G401 (cell line): ENCODE data around the gene MANBA. TPM values are rescaled to one million over a fixed set of nuclear protein-coding genes. Genes with fewer than 3 reads are reported as not detected.
"Not testable (repeated sequence)": the region's sequence is repeated elsewhere in the genome, so short reads cannot be mapped to it uniquely, and the experiment has no call there.

Source experiments
- DNase-seq: peaks from one replicate; pipeline ENCODE4 v3.0.0-alpha.2; 2015; ENCODE audit warnings: low spot score
- in situ Hi-C: cut with HindIII; loops from 2 replicates; pipeline ENCODE4 v1.10.0; 2016; ENCODE audit warnings: low sequenced_read_pairs, mixed read lengths
- total RNA-seq: library from RNA; depleted of rRNA; stranded (reverse); fragments of >200 nt; shearing (Covaris generic); gene quantifications from 2 replicates; pipeline ENCODE4 v1.2.3, GENCODE V29; 2014

The MANBA gene
- total RNA-seq, 1 experiment from 2014 or later = 12.8 TPM

DNA sequence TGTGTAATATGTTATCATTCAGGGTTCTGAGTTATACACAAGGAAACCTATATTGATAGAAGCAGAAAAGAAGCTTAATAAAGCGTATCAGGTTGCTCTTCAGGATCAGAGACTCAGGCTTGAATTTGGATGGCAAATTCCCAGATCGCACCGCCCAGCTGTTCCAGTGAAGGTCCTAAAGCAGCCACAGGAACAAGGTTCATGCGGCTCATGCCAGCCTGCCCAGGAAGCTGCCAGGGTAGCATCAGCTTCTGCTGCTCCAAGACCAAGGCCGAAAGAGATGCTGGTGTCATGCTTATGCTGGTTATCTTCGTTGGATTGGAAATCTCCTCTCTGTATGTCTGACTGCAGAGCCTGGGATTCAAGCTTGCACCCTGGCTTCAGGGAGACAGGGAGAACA lies 127.7 kb downstream of the MANBA start:
- in situ Hi-C loops = no loop called here
- DNase-seq = no peak

DNA sequence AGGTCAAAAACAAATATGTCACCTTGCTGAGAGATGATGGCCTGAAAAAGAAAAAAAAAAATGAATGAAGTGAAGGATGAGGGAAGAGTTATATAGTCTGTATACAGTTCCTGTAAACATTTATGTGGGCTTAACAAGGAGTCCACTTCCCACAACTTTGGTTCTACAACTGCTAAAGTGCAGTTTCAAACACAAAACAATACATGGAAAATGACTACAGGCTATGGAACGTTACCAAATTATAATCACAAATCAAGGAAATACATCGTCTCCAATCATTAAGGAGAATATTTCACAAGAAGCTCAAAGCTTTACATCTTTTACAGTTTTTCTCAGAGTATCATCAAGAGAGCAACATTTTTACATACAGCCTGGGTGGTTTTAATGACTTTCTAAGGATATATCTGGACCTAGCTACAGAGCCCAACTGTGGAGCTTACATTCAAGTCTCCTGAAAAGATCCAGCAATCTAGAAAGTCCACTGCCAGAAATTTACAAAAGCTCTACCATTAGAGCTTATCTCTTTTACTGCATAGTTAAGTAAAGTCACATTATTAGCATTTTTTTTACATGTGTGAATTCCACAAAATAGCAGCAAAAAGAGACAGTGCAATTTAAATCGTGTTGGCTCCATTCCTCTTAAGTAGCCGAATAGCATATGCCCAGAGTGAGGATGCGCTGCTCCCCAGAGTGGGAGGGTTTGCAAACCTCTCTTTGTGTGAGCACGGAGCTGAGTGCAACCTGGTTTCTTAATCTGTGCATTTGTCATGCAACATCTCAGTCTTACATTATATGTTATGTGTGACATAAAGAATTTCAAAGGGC lies 128.3 kb downstream of the MANBA start:
- no peak for DNase-seq

DNA sequence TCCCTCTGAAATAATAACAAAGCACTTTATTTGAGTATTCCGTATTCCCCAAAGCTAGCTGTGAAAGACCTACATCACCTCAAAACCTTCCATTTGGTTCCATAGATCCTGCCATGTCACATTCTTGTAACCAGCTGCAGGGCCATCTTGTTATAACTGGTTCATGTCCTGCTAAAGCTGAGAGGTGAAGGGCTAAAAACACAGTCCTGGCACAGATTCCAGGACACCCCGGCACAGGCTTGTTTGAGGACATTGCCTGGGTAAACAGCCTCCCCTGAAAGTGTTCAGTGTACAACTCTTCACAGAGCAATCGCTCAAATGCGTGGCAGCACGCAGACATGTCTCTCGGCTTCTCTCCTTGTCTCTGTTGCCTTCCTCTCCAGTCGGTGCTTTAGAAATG lies 129.2 kb downstream of the MANBA start:
- in situ Hi-C loops = no loop called here
- no peak for DNase-seq

More for the DNA sequence above, 128.3 kb downstream of the MANBA start:
- in situ Hi-C loops = no loop called here

GRCh38 chr4:102629673-102630072 lies 131.1 kb downstream of the MANBA start:
- in situ Hi-C loops = loop anchor here (10.0 kb wide), 1 partner anchor 175 kb away; no protein-coding TSS in a partner anchor
- DNase-seq = no peak

GRCh38 chr4:102627831-102628523 lies 132.8 kb downstream of the MANBA start:
- in situ Hi-C loops = loop anchor here (10.0 kb wide), 1 partner anchor 177 kb away; no protein-coding TSS in a partner anchor
- peak; percentile 24 for DNase-seq

DNA sequence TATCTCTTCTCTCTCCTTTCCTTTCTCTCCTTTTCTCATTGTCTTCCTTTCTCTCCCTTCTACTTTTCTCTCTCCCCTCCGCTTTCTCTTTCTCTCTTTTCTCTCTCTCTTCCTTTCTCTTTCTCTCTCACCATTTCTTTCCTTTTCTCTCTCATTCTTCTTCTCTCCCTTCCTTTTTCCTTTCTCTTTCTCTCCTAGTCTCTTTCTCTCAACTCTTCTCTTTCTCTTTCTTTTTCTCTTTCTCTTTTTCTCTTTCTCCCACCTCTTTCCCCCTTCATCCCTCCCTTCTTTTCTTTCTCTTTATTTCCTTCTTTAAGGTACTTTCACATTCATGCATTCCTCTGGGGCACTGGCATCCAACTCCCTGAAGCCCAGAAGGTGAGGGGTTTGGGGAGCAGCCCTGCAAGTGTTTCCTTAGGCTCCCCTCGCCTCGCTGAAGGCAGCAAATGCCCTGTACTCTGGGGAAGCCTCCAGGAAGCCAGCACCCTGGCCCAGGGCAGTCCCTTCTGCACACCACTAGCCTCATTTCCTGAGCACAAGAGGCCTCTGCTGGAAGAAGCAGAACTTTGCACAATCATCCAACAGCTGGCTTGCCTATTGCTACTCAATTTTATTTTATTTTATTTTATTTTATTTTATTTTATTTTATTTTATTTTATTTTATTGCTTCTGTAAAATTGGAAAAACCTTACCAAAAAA lies 135.4 kb downstream of the MANBA start:
- no peak for DNase-seq
- in situ Hi-C loops = loop anchor here (10.0 kb wide), 1 partner anchor 179 kb away; no protein-coding TSS in a partner anchor

- no peak for DNase-seq
- in situ Hi-C loops = loop anchor here (10.0 to 25.0 kb wide), 2 partner anchors 180 to 388 kb away; partner anchors contain the start of gene SLC9B1
These were observed 136.3 kb downstream of the MANBA start for GRCh38 chr4:102624505-102624904.

DNA sequence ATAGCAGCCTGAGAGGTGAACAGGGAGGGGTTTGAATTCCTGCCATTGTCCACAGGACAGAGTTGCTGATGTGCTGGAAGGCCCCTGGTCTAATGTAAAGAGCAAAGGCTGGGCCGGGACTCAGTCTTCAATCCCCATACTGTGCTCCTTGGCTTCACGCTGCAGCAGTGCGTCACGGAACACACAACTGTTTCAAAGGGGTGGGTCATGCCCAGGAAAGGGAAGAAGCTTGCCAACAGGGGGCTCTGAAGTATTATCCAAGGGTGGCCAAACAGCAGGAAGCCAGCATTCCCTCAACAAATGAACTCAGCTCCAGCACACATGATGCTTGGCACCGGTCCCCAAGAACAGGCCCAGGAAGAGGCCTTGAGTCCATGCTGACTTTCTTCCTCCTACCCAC lies 137.1 kb downstream of the MANBA start:
- in situ Hi-C loops = loop anchor here (10.0 to 25.0 kb wide), 2 partner anchors 181 to 389 kb away; partner anchors contain the start of gene SLC9B1
- no peak for DNase-seq

- peak; percentile 88 for DNase-seq
- in situ Hi-C loops = loop anchor here (10.0 to 25.0 kb wide), 2 partner anchors 184 to 391 kb away; partner anchors contain the start of gene SLC9B1
These were observed 139.9 kb downstream of the MANBA start for GRCh38 chr4:102620697-102621497.

GRCh38 chr4:102619776-102620631 lies 140.8 kb downstream of the MANBA start:
- not testable (repeated sequence) for DNase-seq
- in situ Hi-C loops = loop anchor here (10.0 to 25.0 kb wide), 2 partner anchors 185 to 392 kb away; partner anchors contain the start of gene SLC9B1

- not testable (repeated sequence) for DNase-seq
- in situ Hi-C loops = loop anchor here (25.0 kb wide), 1 partner anchor 393 kb away; the partner anchor contains the start of gene SLC9B1
These were observed 141.7 kb downstream of the MANBA start for GRCh38 chr4:102619021-102619420.

DNA sequence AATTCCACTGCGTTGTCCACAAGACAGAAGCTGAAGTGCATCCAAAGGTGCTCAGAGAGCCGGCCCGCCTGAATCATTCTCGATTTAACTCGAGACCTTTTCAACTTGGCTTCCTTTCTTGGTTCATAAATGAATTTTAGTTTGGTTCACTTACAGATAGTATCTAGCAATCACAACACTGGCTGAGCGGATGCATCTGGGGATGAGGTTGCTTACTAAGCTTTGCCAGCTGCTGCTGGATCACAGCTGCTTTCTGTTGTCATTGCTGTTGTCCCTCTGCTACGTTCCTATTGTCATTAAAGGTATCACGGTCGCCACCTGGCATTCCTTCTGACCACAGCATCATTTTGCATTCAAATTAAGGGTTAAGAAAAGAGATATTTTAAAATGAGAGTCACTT lies 144.1 kb downstream of the MANBA start:
- no peak for DNase-seq
- in situ Hi-C loops = loop anchor here (25.0 kb wide), 1 partner anchor 396 kb away; the partner anchor contains the start of gene SLC9B1

GRCh38 chr4:102614801-102615200 lies 146.0 kb downstream of the MANBA start:
- no peak for DNase-seq
- in situ Hi-C loops = loop anchor here (25.0 kb wide), 1 partner anchor 398 kb away; the partner anchor contains the start of gene SLC9B1

GRCh38 chr4:102612824-102613366 lies 147.9 kb downstream of the MANBA start:
- DNase-seq = no peak
- in situ Hi-C loops = loop anchor here (25.0 kb wide), 1 partner anchor 399 kb away; the partner anchor contains the start of gene SLC9B1

- in situ Hi-C loops = loop anchor here (25.0 kb wide), 1 partner anchor 400 kb away; the partner anchor contains the start of gene SLC9B1
- DNase-seq = no peak
These were observed 148.6 kb downstream of the MANBA start for GRCh38 chr4:102612210-102612609.

DNA sequence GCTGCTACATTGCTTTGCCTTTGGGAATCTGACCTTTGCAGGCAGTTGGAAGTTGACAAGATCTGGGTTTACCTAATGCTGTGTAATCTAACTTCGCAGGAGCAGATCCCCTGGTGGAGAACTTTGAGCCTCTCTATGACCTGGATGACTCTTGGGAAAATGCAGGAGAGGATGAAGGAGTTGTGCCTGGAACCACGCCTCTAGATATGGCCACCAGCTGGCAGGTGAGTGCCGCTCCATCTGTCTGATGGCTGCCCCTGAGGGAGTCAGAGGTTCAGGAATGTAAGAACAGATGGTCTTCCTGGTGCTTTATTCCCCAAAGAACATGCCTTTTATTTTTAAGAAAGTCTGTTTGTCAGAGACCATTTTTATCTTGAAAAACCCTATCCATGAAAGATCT lies 150.3 kb downstream of the MANBA start:
- DNase-seq = peak; percentile 79
- in situ Hi-C loops = loop anchor here (25.0 kb wide), 1 partner anchor 402 kb away; the partner anchor contains the start of gene SLC9B1

- in situ Hi-C loops = loop anchor here (25.0 kb wide), 1 partner anchor 402 kb away; the partner anchor contains the start of gene SLC9B1
- DNase-seq = no peak
These were observed 150.8 kb downstream of the MANBA start for GRCh38 chr4:102610007-102610406.
